ENCODE results near the gene TEAD4.

Gene TEAD4

GRCh38 chr12:2999265-2999841, 40.2 kb downstream of the TEAD4 start:
- POLR2A ChIA-PET (ENCODE audit: low non-redundant PET) = no interaction called here
- no peak for DNase-seq (ENCODE audit: low spot score)
- CTCF ChIA-PET = no interaction called here
- TF ChIP-seq, protein P1, sequence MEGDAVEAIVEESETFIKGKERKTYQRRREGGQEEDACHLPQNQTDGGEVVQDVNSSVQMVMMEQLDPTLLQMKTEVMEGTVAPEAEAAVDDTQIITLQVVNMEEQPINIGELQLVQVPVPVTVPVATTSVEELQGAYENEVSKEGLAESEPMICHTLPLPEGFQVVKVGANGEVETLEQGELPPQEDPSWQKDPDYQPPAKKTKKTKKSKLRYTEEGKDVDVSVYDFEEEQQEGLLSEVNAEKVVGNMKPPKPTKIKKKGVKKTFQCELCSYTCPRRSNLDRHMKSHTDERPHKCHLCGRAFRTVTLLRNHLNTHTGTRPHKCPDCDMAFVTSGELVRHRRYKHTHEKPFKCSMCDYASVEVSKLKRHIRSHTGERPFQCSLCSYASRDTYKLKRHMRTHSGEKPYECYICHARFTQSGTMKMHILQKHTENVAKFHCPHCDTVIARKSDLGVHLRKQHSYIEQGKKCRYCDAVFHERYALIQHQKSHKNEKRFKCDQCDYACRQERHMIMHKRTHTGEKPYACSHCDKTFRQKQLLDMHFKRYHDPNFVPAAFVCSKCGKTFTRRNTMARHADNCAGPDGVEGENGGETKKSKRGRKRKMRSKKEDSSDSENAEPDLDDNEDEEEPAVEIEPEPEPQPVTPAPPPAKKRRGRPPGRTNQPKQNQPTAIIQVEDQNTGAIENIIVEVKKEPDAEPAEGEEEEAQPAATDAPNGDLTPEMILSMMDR (conservative IDR thresholded peaks at IDR 0.05; ENCODE audit: low read depth) = no peak
- H3K27ac ChIP-seq = no peak overlapping the region

DNA sequence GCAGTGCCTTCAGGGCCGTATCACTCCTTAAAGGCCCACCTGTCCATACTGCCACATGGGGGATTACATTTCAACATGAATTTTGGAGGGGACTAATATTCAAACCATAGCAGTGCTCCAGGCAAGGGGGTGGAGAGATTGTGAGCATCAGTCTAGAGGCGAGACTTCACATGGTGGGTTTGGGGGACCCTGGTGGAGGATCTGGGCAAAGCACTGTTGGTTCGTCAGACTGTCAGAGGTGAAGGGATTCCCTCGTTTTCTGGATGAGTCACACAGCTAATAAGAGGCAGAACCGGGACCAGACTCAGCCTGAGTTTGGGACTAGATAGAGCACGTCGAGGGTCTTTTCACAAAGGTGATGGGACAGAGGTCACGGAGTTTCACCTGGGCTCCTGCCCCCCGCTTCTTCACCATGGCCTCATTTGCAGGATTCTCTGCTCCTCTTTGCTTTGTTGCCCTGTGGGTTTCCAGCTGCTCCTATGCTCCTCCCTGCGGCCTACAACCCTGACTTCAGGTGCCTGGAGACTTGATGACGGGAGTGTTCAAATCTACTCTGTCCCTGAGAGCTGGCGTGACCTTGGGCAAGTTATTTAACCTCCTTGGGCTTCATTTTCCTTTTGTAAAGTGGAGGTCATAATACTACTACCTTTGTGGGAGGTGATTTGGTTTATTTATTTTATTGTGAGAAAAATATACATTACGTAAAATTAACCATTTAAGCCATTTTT, 41.5 kb downstream of the TEAD4 start:
- CTCF ChIA-PET = no interaction called here
- no peak for DNase-seq (ENCODE audit: low spot score)

GRCh38 chr12:3002646-3003045, 43.4 kb downstream of the TEAD4 start:
- TF ChIP-seq, protein P1 (conservative IDR thresholded peaks at IDR 0.05; ENCODE audit: low read depth) = no peak
- ChIA-PET CTCF (interaction anchor here (1.1 kb wide), 1 partner anchor 39 kb away, joined by 3 read pairs; no protein-coding TSS in a partner anchor), POLR2A (ENCODE audit: low non-redundant PET) (no interaction called here)
- no peak for DNase-seq (ENCODE audit: low spot score)
- peak overlapping the region; percentile 34; the same call in 1 of the 2 replicates for H3K27ac ChIP-seq

More for the DNA sequence above, 41.5 kb downstream of the TEAD4 start:
- POLR2A ChIA-PET (ENCODE audit: low non-redundant PET) = no interaction called here
- H3K27ac ChIP-seq = no peak overlapping the region
- TF ChIP-seq, protein P1 (conservative IDR thresholded peaks at IDR 0.05; ENCODE audit: low read depth) = no peak

DNA sequence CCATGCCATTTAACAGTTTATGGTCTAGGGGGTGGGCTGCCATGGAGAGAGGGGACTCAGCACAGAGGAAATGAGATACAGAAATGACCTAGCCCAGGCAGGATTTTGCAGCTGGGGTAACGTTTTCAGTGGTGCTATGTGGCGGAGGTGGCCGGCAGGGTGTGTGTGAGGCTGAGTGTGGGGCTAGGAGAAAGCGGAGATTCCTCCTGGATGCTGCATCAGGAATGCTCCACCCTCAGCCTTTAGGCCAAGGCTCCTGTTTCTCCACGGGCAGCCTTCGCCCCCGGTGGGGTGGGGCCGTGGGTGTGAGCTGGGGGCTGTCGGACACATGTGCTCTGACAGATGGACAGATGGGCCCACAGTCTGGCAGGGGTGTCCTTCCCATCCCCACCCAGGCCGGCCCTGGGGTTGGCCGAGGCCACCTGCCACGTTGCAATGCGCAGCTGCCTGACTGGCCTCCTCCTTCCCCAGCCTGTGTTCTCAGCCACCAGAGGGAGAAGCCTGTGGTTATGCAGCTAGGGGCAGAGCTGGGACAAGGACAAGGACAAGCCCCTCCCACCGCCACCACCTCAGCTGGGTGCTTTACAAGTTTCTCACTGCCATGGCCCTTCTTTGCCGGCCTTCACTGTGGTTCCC, 44.3 kb downstream of the TEAD4 start:
- CTCF ChIA-PET = interaction anchor here (0.6 kb wide), 2 partner anchors 70 to 140 kb away, joined by 3 to 4 read pairs; no protein-coding TSS in a partner anchor
- no peak for DNase-seq (ENCODE audit: low spot score)
- POLR2A ChIA-PET (ENCODE audit: low non-redundant PET) = no interaction called here
- no peak overlapping the region for H3K27ac ChIP-seq
- TF ChIP-seq, protein P1 (conservative IDR thresholded peaks at IDR 0.05; ENCODE audit: low read depth) = no peak

GRCh38 chr12:3004655-3005565, 45.7 kb downstream of the TEAD4 start:
- CTCF ChIA-PET = interaction anchor here (0.5 to 0.9 kb wide), 2 partner anchors 21 to 64 kb away, joined by 3 read pairs; no protein-coding TSS in a partner anchor
- POLR2A ChIA-PET (ENCODE audit: low non-redundant PET) = no interaction called here

More at GRCh38 chr12:3004655-3005565, 45.7 kb downstream of the TEAD4 start:
- DNase-seq (ENCODE audit: low spot score) = peak; percentile 13
- H3K27ac ChIP-seq = no peak overlapping the region
- TF ChIP-seq, protein P1 (conservative IDR thresholded peaks at IDR 0.05; ENCODE audit: low read depth) = no peak

All from RWPE1 (cell line).